RWPE1 (cell line): ENCODE results near the gene ADIG.

ENCODE experiments used
- CTCF ChIA-PET: fragments of 350-600 bp; sonication (Branson Sonifier 250); formaldehyde crosslinking; extraction: SDS; loops from one replicate; lab custom pipeline; 2021; lab: Yijun Ruan, JAX
- POLR2A ChIA-PET: fragments of 400-600 bp; formaldehyde crosslinking; extraction: SDS; loops from one replicate; lab custom pipeline; 2020; ENCODE audit warnings: antibody characterized with exemption; ENCODE audit not compliant: low non-redundant PET; lab: Yijun Ruan, JAX
- DNase-seq: peaks from one replicate; pipeline ENCODE4 v3.0.0; 2012; ENCODE audit warnings: low spot score
- H3K27ac ChIP-seq: fragments of 450-650 bp; 2 replicates; pipeline ENCODE4 v1.5.1; 2017
- CTCF ChIP-seq: fragments of 450-650 bp; conservative IDR thresholded peaks from 2 replicates; pipeline ENCODE4 v1.5.1; 2017; ENCODE audit warnings: low read depth, mild to moderate bottlenecking

Gene ADIG

GRCh38 chr20:38617011-38617829, 36.2 kb downstream of the ADIG start:
- TF ChIP-seq CTCF: no peak
- POLR2A ChIA-PET: interaction anchor here (0.9 kb wide), 1 partner anchor 13 kb away, joined by 5 read pairs; no protein-coding TSS in a partner anchor
- CTCF ChIA-PET: interaction anchor here (0.6 to 1.2 kb wide), 5 partner anchors 16 to 57 kb away, joined by 3 to 6 read pairs (median 3); no protein-coding TSS in a partner anchor
- peak; percentile 98 for DNase-seq
- H3K27ac ChIP-seq: no peak overlapping the region

- no peak overlapping the region for H3K27ac ChIP-seq
- ChIA-PET CTCF (interaction anchor here (0.6 to 1.0 kb wide), 4 partner anchors 16 to 58 kb away, joined by 3 to 6 read pairs (median 4); no protein-coding TSS in a partner anchor), POLR2A (interaction anchor here (0.9 kb wide), 1 partner anchor 14 kb away, joined by 5 read pairs; no protein-coding TSS in a partner anchor)
- DNase-seq: no peak
- TF ChIP-seq CTCF: no peak
Measured at GRCh38 chr20:38617830-38618196, 36.8 kb downstream of the ADIG start.

GRCh38 chr20:38620441-38620840, 39.4 kb downstream of the ADIG start:
- no peak for TF ChIP-seq CTCF
- no peak overlapping the region for H3K27ac ChIP-seq
- DNase-seq: no peak
- ChIA-PET POLR2A (no interaction called here), CTCF (interaction anchor here (0.6 to 1.1 kb wide), 3 partner anchors 13 to 264 kb away, joined by 3 to 4 read pairs (median 4); no protein-coding TSS in a partner anchor)

- CTCF ChIA-PET: interaction anchor here (0.6 to 1.2 kb wide), 4 partner anchors 10 to 65 kb away, joined by 3 to 7 read pairs (median 3); no protein-coding TSS in a partner anchor
Measured at GRCh38 chr20:38623061-38623460, 42.1 kb downstream of the ADIG start.

GRCh38 chr20:38624084-38624483, 43.1 kb downstream of the ADIG start:
- TF ChIP-seq CTCF: no peak
- DNase-seq: no peak
- CTCF ChIA-PET: interaction anchor here (0.6 to 0.7 kb wide), 2 partner anchors 22 to 72 kb away, joined by 3 read pairs; no protein-coding TSS in a partner anchor
- H3K27ac ChIP-seq: no peak overlapping the region
- POLR2A ChIA-PET: no interaction called here

More at GRCh38 chr20:38623061-38623460, 42.1 kb downstream of the ADIG start:
- POLR2A ChIA-PET: no interaction called here
- no peak overlapping the region for H3K27ac ChIP-seq
- DNase-seq: no peak
- TF ChIP-seq CTCF: no peak

GRCh38 chr20:38625896-38626295, 44.9 kb downstream of the ADIG start:
- no peak for TF ChIP-seq CTCF
- POLR2A ChIA-PET: no interaction called here
- no peak overlapping the region for H3K27ac ChIP-seq

More at GRCh38 chr20:38625896-38626295, 44.9 kb downstream of the ADIG start:
- DNase-seq: no peak
- CTCF ChIA-PET: interaction anchor here (1.0 kb wide), 1 partner anchor 21 kb away, joined by 3 read pairs; no protein-coding TSS in a partner anchor
